K562 (cell line): ENCODE results near the gene SIPA1L2. TPM values are rescaled to one million over a fixed set of nuclear protein-coding genes. Genes with fewer than 3 reads are reported as not detected.

Experiments
- ATAC-seq: fragments of 200-7000 bp; cut with Tn5 transposase; 3 replicates; pipeline ENCODE4 v1.9.1; 2020; ENCODE audit warnings: moderate library complexity
- BruUV-seq: library from RNA; stranded (reverse); fragments of 400-500 nt; replicated peaks from 2 replicates; lab custom pipeline; 2021; lab: Mats Ljungman, UMichigan
- CTCF ChIA-PET: fragments of 300-600 bp; formaldehyde crosslinking; extraction: SDS; loops from one replicate; lab custom pipeline; 2021; ENCODE audit warnings: low intra/inter-chr PET ratio; lab: Yijun Ruan, JAX
- POLR2A ChIA-PET: fragments of 300-600, 350-650 bp; sonication (Branson Sonifier 250); formaldehyde crosslinking; extraction: SDS; loops from one replicate; lab custom pipeline; 2021; ENCODE audit warnings: antibody characterized with exemption, inconsistent platforms; lab: Yijun Ruan, JAX
- DNase-seq, 4 experiments: peaks; one replicate each; pipeline versions ENCODE4 v3.0.0 to v3.0.0-alpha.2; 2011 to 2018; ENCODE audit warnings: low spot score in 3 of 4, mixed read lengths in 3 of 4; ENCODE audit errors: extremely low read depth in 1 of 4
- FAIRE-seq: peaks from 2 replicates; lab custom pipeline; 2011; peaks lifted over from hg19 to GRCh38; lab: Jason Lieb, UNC
- H2AFZ ChIP-seq: 2 replicates; pipeline ENCODE4 v1.6.0; 2011; ENCODE audit warnings: low read depth, low read length, control low read depth, inconsistent platforms
- H3K27ac ChIP-seq: fragments of 200-600 bp; 3 replicates; pipeline ENCODE4 v1.8.0; 2011; ENCODE audit warnings: low read depth, mild to moderate bottlenecking, control low read depth, inconsistent platforms, low read length, moderate library complexity, mixed read lengths; ENCODE audit errors: extremely low read depth
- H3K27me3 ChIP-seq, 2 experiments: fragments of 300-600 bp in 1 of 2; 2 replicates in 1 of 2; 3 replicates in 1 of 2; pipeline versions ENCODE4 v1.6.0 to v1.8.0; 2011; ENCODE audit warnings: inconsistent platforms in 2 of 2, low read length in 2 of 2, mild to moderate bottlenecking in 1 of 2, mixed read lengths in 1 of 2, moderate library complexity in 1 of 2; ENCODE audit not compliant: control insufficient read depth in 2 of 2, insufficient read depth in 2 of 2
- H3K36me3 ChIP-seq: fragments of 300-600 bp; 3 replicates; pipeline ENCODE4 v1.8.0; 2011; ENCODE audit warnings: mild to moderate bottlenecking, low read length, inconsistent platforms; ENCODE audit not compliant: control insufficient read depth, insufficient read depth
- H3K4me1 ChIP-seq, 2 experiments: fragments of 200-600 bp in 1 of 2; replicated peaks in 1 of 2; 2 replicates in 1 of 2; 3 replicates in 1 of 2; pipeline versions ENCODE4 v1.5.1 to v1.8.0; 2011; ENCODE audit warnings: inconsistent platforms in 2 of 2, low read length in 2 of 2, mild to moderate bottlenecking in 1 of 2, mixed read lengths in 1 of 2, moderate library complexity in 1 of 2; ENCODE audit not compliant: control insufficient read depth in 2 of 2, insufficient read depth in 2 of 2
- H3K4me2 ChIP-seq: 2 replicates; pipeline ENCODE4 v1.6.1; 2011; ENCODE audit warnings: low read length, control low read depth, inconsistent platforms, mixed read lengths; ENCODE audit not compliant: insufficient read depth
- H3K4me3 ChIP-seq: fragments of 200-600 bp; sonication (generic), shearing (Covaris generic); 2 replicates; pipeline ENCODE4 v1.5.1; 2016; ENCODE audit warnings: control low read depth, inconsistent platforms
- H3K79me2 ChIP-seq: fragments of 200-600 bp; 3 replicates; pipeline ENCODE4 v1.8.0; 2011; ENCODE audit warnings: low read length, inconsistent platforms; ENCODE audit not compliant: control insufficient read depth, insufficient read depth
- H3K9ac ChIP-seq, 2 experiments: 2 replicates each; pipeline versions ENCODE4 v1.6.0 to v1.6.1; 2011; ENCODE audit warnings: low read depth in 2 of 2, low read length in 2 of 2, control low read depth in 1 of 2, inconsistent platforms in 1 of 2, mild to moderate bottlenecking in 1 of 2, mixed read lengths in 1 of 2; ENCODE audit not compliant: insufficient read depth in 1 of 2
- H3K9me1 ChIP-seq: one replicate; pipeline ENCODE4 v1.6.0; 2011; ENCODE audit warnings: inconsistent platforms, mild to moderate bottlenecking, low read length, moderate library complexity; ENCODE audit not compliant: control insufficient read depth, insufficient read depth
- H3K9me3 ChIP-seq: replicated peaks from 2 replicates; pipeline ENCODE4 v1.5.1; 2011; ENCODE audit warnings: low read depth, low read length, inconsistent platforms; ENCODE audit not compliant: control insufficient read depth, insufficient read depth
- H4K20me1 ChIP-seq: replicated peaks from 2 replicates; pipeline ENCODE4 v1.6.1; 2011; ENCODE audit warnings: low read length, inconsistent platforms, mixed read lengths; ENCODE audit not compliant: control insufficient read depth, insufficient read depth
- ARID3B ChIP-seq: fragments of 250-450 bp; sonication (Bioruptor Pico); IDR thresholded peaks from 2 replicates; pipeline ENCODE4 v1.4.0; 2020; ENCODE audit warnings: borderline replicate concordance
- BRD4 ChIP-seq: fragments of 200-600 bp; sonication (generic); IDR thresholded peaks from 2 replicates; pipeline ENCODE4 v1.6.1; 2017; ENCODE audit warnings: inconsistent platforms
- CTBP1 ChIP-seq: fragments of 450-650 bp; IDR thresholded peaks from 2 replicates; pipeline ENCODE4 v1.6.1; 2016; ENCODE audit warnings: borderline replicate concordance
- ERF ChIP-seq: fragments of 450-650 bp; formaldehyde crosslinking; IDR thresholded peaks from 2 replicates; pipeline ENCODE4 v1.4.0; 2020; ENCODE audit warnings: mild to moderate bottlenecking, mixed read lengths
- KDM5B ChIP-seq: fragments of 200-600 bp; sonication (generic); IDR thresholded peaks from 2 replicates; pipeline ENCODE4 v1.6.1; 2012; ENCODE audit warnings: low read depth, mild to moderate bottlenecking, moderate library complexity, low read length, control low read depth, inconsistent platforms; ENCODE audit not compliant: insufficient replicate concordance
- NCOR1 ChIP-seq: fragments of 450-650 bp; IDR thresholded peaks from 2 replicates; pipeline ENCODE4 v1.6.1; 2016; ENCODE audit warnings: mild to moderate bottlenecking, moderate library complexity
- POLR2AphosphoS2 ChIP-seq: IDR thresholded peaks from 2 replicates; pipeline ENCODE4 v1.6.1; 2012; ENCODE audit warnings: low read length, improper control_type of control experiment
- POLR2AphosphoS5 ChIP-seq: IDR thresholded peaks from 2 replicates; pipeline ENCODE4 v1.6.1; 2011; ENCODE audit warnings: mild to moderate bottlenecking, low read depth, low read length, moderate library complexity; ENCODE audit not compliant: control insufficient read depth, insufficient read depth
- SMAD2 ChIP-seq: fragments of 150-350 bp; IDR thresholded peaks from 2 replicates; pipeline ENCODE4 v1.6.1; 2014; ENCODE audit warnings: low read depth, mild to moderate bottlenecking, low read length
- SNRNP70 ChIP-seq: fragments of 200-400 bp; formaldehyde crosslinking; optimal IDR thresholded peaks from 2 replicates; pipeline ENCODE3; 2017; ENCODE audit warnings: low read depth, low read length
- ZNF561 ChIP-seq: fragments of 450-650 bp; formaldehyde crosslinking; conservative IDR thresholded peaks from 2 replicates; pipeline ENCODE4 v1.4.0; 2020; ENCODE audit warnings: mild to moderate bottlenecking, moderate library complexity
- in situ Hi-C: fragments of 300-500 bp; cut with MboI; formaldehyde crosslinking; loops from 4 replicates; pipeline ENCODE4 v1.15.0; 2018; ENCODE audit warnings: inconsistent platforms, mixed read lengths
- intact Hi-C: fragments of 100-400 bp; cut with micrococcal nuclease; formaldehyde crosslinking; loops from 2 replicates; pipeline ENCODE4 v1.14.2; 2022
- polyA plus RNA-seq, 8 experiments: library from polyadenylated mRNA; depleted of rRNA in 4 of 8; stranded (reverse) in 5 of 8; unstranded in 3 of 8; fragments of >200 nt; fragmentation: Nextera tagmentation in 2 of 8; fragmentation: Illumina TruSeq in 1 of 8; extraction: Ambion mirVana in 2 of 8; extraction: Trizol in 1 of 8; gene quantifications; 2 replicates each; pipeline versions ENCODE4 v1.2.1 to v1.2.3, GENCODE V29; 2011 to 2014; ENCODE audit warnings: inconsistent platforms in 1 of 8, missing spikeins in 1 of 8
- total RNA-seq, 7 experiments: library from RNA; depleted of rRNA in 6 of 7; stranded (reverse); fragments of >200 nt in 6 of 7; fragmentation: Illumina TruSeq in 2 of 7; extraction: Trizol in 2 of 7; gene quantifications; 2 replicates each; pipeline versions ENCODE4 v1.2.1 to v1.2.3, GENCODE V29; 2011 to 2021; ENCODE audit warnings: low replicate concordance in 1 of 7
- TF ChIP-seq, protein P1 (sequence below): fragments of 150-350 bp; conservative IDR thresholded peaks from 2 replicates; pipeline ENCODE4 v1.6.1; 2014; ENCODE audit warnings: low read length
- TF ChIP-seq, protein P2 (sequence below): fragments of 250-450 bp; sonication (Bioruptor Pico); IDR thresholded peaks from 2 replicates; pipeline ENCODE4 v1.5.0; 2020; ENCODE audit warnings: mild to moderate bottlenecking

SIPA1L2 gene
- total and polyA plus RNA-seq, 9 of the 15 experiments (the other 6 are each of a cell fraction or from before 2014, with no cell fraction given), result 0.04 to 0.22 (median 0.06) TPM; not detected in 5

DNA sequence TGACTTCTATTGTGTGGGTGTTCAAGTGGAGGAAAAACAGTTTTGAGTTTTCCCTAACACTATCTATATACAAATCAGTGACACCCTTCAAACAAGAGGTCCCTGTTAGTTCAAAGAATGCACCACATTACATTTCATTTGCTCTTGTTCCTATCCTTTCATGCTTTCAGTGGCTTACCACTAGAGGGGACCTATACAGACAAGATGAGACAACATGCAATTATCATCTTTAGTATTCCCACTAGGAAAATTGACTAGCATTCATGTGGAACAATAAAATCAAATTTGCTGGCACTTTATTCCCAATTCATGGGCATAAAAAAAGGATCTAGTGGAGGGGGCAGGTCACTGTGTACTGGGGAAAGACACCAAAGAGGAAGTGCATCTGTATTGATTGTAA lies 13.3 kb upstream of the SIPA1L2 start:
- Histone ChIP-seq H4K20me1 (no peaks in the 10 kb centered on the region; the same call in 1 of the 2 replicates), H3K9ac (no peak overlapping the region)
- intact Hi-C loops, result no loop called here
- BruUV-seq, result no TSS peak
- no peak for TF ChIP-seq NCOR1
- TF ChIP-seq POLR2AphosphoS5, result no peak
- TF ChIP-seq POLR2AphosphoS2, result no peak
- TF ChIP-seq SMAD2, result no peak
- TF ChIP-seq, protein P1, sequence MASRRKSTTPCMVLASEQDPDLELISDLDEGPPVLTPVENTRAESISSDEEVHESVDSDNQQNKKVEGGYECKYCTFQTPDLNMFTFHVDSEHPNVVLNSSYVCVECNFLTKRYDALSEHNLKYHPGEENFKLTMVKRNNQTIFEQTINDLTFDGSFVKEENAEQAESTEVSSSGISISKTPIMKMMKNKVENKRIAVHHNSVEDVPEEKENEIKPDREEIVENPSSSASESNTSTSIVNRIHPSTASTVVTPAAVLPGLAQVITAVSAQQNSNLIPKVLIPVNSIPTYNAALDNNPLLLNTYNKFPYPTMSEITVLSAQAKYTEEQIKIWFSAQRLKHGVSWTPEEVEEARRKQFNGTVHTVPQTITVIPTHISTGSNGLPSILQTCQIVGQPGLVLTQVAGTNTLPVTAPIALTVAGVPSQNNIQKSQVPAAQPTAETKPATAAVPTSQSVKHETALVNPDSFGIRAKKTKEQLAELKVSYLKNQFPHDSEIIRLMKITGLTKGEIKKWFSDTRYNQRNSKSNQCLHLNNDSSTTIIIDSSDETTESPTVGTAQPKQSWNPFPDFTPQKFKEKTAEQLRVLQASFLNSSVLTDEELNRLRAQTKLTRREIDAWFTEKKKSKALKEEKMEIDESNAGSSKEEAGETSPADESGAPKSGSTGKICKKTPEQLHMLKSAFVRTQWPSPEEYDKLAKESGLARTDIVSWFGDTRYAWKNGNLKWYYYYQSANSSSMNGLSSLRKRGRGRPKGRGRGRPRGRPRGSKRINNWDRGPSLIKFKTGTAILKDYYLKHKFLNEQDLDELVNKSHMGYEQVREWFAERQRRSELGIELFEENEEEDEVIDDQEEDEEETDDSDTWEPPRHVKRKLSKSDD, result no peak
- no peak for TF ChIP-seq ARID3B
- no peak for TF ChIP-seq BRD4
- TF ChIP-seq, protein P2, sequence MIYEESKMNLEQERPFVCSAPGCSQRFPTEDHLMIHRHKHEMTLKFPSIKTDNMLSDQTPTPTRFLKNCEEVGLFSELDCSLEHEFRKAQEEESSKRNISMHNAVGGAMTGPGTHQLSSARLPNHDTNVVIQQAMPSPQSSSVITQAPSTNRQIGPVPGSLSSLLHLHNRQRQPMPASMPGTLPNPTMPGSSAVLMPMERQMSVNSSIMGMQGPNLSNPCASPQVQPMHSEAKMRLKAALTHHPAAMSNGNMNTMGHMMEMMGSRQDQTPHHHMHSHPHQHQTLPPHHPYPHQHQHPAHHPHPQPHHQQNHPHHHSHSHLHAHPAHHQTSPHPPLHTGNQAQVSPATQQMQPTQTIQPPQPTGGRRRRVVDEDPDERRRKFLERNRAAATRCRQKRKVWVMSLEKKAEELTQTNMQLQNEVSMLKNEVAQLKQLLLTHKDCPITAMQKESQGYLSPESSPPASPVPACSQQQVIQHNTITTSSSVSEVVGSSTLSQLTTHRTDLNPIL (CRISPR knock-in tag), result no peak
- no peak for TF ChIP-seq CTBP1
- TF ChIP-seq KDM5B, result no peak
- TF ChIP-seq ZNF561 (CRISPR knock-in tag), result no peak
- no peak for TF ChIP-seq ERF (CRISPR knock-in tag)
- no peak for TF ChIP-seq SNRNP70
- TF ChIP-seq, all 486 proteins: peak for 0
- no peaks in the 10 kb centered on the region for H3K9me3 ChIP-seq
- H3K27me3 ChIP-seq, result no peaks in the 10 kb centered on the region
- no peak overlapping the region for H3K4me3 ChIP-seq
- H3K36me3 ChIP-seq, result no peaks in the 10 kb centered on the region
- no peaks in the 10 kb centered on the region for H3K79me2 ChIP-seq
- FAIRE-seq, result no peak
- in situ Hi-C loops, result loop anchor here (25.0 kb wide), 1 partner anchor 594 kb away; no protein-coding TSS in a partner anchor
- POLR2A ChIA-PET, result no interaction called here
- H2AFZ ChIP-seq, result no peak overlapping the region
- no peak for ATAC-seq
- CTCF ChIA-PET, result no interaction called here
- no peak for DNase-seq
- H3K27ac ChIP-seq, result no peak overlapping the region
- H3K9me1 ChIP-seq, result no peaks in the 10 kb centered on the region
- H3K4me1 ChIP-seq, result no peaks in the 10 kb centered on the region
- H3K4me2 ChIP-seq, result no peak overlapping the region
